ENCODE data around the gene RIMKLA. TPM values are rescaled to one million over a fixed set of nuclear protein-coding genes. Genes with fewer than 3 reads are reported as not detected.

RIMKLA gene
- total and polyA plus RNA-seq, 2 of the 13 experiments (the other 11 are each of a cell fraction or from before 2014, with no cell fraction given): 2.5 to 3.8 TPM

GRCh38 chr1:42462828-42463763 lies 82.5 kb downstream of the RIMKLA start, which contains the start of gene CCDC30 (continued):
- TF ChIP-seq ATF1 (CRISPR knock-in tag; IDR thresholded peaks at IDR 0.05) (peak; percentile 67; the same call in 1 of the 2 replicates), HNRNPL (IDR thresholded peaks at IDR 0.05; ENCODE audit: low read depth, low read length) (no peak), HOMEZ (CRISPR knock-in tag; IDR thresholded peaks at IDR 0.05; ENCODE audit: low read depth) (peak; percentile 20; the same call in 1 of the 2 replicates), CBFB (CRISPR knock-in tag; IDR thresholded peaks at IDR 0.05) (peak; percentile 61; the same call in 1 of the 2 replicates), NFIB (CRISPR knock-in tag; IDR thresholded peaks at IDR 0.05; ENCODE audit: borderline replicate concordance) (no peak), PRMT3 (CRISPR knock-in tag; IDR thresholded peaks at IDR 0.05; ENCODE audit: borderline replicate concordance, low read depth) (no peak), FUBP1 (CRISPR knock-in tag; IDR thresholded peaks at IDR 0.05; ENCODE audit: borderline replicate concordance) (peak; percentile 66; the same call in 1 of the 2 replicates), ZNF44 (CRISPR knock-in tag; IDR thresholded peaks at IDR 0.05) (no peak), KMT2B (CRISPR knock-in tag; IDR thresholded peaks at IDR 0.05) (peak; percentile 80; the same call in 1 of the 2 replicates), ZNF337 (CRISPR knock-in tag; IDR thresholded peaks at IDR 0.05; ENCODE audit: borderline replicate concordance, low read depth) (no peak), SNRNP70 (IDR thresholded peaks at IDR 0.05; ENCODE audit: low read depth, low read length) (no peak), MATR3 (CRISPR knock-in tag; IDR thresholded peaks at IDR 0.05) (no peak), NAIF1 (CRISPR knock-in tag; IDR thresholded peaks at IDR 0.05; ENCODE audit: borderline replicate concordance) (peak; percentile 99), DNMT3B (CRISPR knock-in tag; conservative IDR thresholded peaks at IDR 0.05) (no peak), HBP1 (CRISPR knock-in tag; IDR thresholded peaks at IDR 0.05; ENCODE audit: low read depth) (no peak), HOXA9 (CRISPR knock-in tag; IDR thresholded peaks at IDR 0.05; ENCODE audit: borderline replicate concordance) (no peak), ZNF260 (CRISPR knock-in tag; IDR thresholded peaks at IDR 0.05; ENCODE audit: borderline replicate concordance, low read depth) (no peak), KAT2B (IDR thresholded peaks at IDR 0.05; ENCODE audit: borderline replicate concordance, low read depth, low read length) (no peak), MYPOP (CRISPR knock-in tag; IDR thresholded peaks at IDR 0.05) (peak; percentile 97), ZNF121 (CRISPR knock-in tag; IDR thresholded peaks at IDR 0.05) (no peak)

All from HepG2 (cell line).